Hematopoietic multipotent progenitor cell treated with erythropoietin and hydrocortisone succinate and interleukin-3 and kit ligand, for 15 days (in vitro differentiated cells): ENCODE results near the gene MRPS9.
A peak's percentile ranks its signal among the peaks of the same experiment; 100 is the strongest.

Experiments
- DNase-seq: peaks from one replicate; pipeline ENCODE4 v3.0.0-alpha.2; 2015; ENCODE audit warnings: low spot score

MRPS9 gene

DNA sequence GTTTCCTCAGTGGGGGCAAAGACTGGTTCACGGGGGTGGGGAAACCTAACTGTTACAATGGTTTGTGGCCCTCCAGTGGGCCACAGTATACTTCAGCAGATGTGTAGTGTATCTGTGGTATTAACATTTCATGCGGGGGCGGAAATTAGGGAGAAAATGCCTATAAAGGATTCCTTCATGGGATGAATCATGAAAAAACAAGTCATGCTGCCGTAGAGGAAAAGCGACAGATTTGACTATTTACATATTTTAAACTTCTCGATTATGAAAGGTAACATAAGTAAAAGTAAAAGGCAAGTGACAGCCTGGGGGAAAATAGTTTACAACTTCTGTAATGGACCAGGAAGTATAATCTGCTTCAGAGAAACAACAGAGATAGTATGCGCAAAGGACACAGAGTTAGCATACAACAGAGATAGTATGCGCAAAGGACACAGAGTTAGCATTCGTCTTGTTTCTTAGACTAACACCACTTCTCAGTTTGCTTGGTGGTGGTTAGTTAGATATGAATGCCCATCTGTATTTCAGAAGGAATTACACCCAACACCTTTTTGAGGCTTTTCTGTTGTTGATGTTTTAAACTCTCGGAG is 41.1 kb downstream of the MRPS9 start:
- no peak for DNase-seq

DNA sequence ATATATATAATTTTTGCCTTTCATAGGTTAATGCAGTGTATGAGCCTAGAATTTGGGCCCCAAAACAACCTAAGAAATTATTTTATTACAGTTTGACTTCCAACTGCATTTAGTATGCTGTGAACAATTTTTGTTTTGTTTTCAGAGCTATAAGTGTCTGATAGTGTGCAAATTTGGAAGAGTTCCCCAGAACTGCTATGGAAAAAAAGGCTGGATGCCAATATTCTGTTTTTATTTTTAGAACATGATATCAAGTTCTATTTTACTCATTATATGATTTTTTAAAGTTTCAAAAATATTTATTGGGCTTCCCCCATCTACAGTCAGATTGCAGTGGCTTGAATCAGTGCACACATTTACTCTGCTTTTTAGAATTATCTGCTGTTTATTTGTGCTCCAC is 42.6 kb downstream of the MRPS9 start:
- DNase-seq = no peak

DNA sequence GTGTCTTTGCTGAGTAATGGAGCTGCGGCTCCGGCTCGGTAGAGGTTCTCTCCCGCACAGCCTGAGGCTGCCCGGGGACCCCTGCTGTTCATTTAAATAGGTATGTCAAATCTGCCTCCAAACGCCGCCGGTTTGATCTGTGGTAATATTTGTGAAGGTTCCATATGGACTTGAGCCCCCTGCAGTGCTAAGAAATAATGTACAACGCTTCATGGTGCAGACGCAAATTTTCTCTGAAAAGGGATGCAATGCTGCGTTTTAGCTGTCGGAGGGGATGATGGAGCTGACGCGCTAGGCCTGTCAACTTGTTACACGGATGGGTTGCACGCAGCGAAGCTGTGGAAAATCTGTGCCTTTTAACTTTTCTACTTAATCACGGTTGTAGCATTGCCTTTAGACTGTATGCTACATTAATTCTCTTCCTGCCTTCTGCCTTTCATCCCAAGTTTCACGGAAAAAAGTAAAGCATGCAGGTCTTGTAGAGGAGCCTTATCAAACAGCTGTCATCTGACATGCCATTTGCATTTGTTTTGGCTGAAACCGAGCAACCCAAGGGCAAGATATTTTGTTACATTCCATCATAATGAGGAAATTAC is 43.2 kb downstream of the MRPS9 start:
- DNase-seq = no peak

DNA sequence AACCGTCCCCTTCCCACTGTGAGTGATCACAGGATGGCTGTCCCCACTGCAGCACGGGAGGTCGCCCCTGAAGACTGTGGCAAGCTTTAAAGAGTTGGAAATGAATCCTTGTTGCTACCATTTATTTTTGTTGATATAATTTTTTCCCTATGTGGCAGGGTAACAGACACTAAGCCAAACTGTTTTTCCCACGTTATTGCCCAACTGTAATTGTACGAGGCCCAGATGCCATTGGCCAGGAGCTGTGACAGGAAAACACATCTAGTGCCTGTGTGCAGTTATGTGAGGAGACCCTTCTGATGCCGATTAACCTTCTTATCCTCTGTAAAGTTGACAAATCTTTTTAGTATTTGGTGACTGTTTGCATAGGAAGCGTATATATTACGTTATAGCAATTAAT is 44.2 kb downstream of the MRPS9 start:
- DNase-seq = no peak

DNA sequence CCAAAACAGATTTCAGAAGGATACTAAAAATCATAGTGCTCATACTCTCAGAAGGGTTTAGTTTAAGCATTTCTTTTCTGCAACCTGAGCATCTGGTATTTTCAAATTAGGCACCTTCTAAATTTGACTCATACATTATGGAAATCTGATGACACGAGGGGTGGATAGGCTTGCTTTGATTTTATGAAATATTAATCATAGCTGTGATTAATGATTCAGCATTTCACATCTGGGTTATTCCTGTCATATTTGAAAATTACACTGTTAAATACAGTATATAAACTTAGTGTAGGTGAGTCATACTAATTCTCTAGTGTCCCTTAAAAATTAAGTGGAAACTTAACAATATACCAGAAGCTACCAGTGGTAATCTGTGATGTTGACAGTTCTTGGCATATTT is 47.7 kb downstream of the MRPS9 start:
- no peak for DNase-seq

DNA sequence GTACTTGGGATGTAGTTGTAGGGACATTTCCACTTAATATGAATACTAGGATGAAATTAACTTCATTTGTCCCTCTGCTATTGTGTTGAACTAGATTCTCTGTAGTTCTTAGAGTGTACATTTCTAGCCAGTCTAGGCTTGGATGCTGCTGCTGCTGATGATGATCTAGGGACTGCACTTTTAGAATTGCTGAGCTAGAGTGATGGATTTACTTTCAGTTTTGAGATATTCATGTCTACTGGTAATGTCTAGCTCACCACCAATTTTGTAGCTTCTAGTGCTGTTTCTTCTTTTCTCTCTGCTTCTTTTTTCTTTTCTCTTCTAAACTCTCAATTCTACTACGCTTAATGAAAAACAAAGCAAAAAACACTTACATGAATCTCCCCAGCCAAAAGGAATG is 49.4 kb downstream of the MRPS9 start:
- no peak for DNase-seq

DNA sequence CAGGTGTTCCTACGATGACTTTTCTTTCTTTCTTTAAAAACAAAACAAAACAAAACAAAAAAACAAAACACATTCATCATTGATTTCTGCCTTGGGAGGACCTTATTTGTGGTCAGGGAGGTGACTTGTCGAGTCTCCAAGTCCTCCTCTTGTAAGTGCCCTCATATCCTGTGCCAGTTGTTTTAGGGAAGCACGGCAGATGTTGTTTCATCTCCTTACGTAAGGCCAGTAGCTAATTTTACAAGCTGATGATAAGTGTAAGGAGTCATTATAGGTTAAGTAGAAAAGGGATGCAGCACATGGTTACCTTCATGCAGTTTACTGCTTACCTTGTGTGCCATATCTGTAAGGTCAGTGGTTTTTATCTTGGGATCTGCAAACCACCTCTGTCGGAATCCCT is 52.2 kb downstream of the MRPS9 start:
- no peak for DNase-seq

DNA sequence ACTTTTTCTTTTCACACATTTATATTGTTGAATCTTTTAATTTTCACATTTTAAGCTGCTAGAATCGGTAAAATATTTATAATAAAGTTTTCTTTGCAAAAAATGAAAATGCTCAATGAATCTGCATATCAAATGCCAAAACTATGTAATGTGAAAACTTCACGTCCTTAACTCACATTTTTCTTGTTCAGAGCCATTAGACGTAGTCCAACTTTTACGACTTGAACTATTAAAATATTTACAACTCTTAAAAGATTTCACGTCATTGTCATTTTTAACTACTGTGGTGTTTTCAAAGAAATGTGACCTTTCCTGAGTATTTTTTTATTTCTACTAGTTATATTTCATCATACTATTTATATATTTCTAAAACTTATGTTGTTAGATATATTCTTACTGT is 54.9 kb downstream of the MRPS9 start:
- DNase-seq = no peak

DNA sequence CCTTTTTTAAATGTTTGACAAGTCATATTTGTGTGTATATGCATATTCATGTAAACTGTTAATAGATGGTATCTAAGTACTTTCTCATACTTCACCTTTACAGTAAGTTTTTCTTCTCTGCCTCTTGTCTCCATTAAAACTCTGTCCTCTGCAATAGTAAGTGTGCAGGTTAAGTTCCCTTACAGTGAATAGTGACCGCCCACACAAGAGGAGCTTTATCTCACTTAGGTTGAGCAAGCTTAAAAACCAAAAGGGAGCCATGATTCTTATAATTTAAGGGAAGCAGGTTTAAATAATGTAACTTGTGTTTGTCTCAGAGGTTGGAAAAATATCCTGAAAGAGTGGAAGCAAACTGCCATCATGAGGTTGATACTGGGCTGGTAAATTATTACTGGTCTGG is 61.3 kb downstream of the MRPS9 start:
- no peak for DNase-seq

DNA sequence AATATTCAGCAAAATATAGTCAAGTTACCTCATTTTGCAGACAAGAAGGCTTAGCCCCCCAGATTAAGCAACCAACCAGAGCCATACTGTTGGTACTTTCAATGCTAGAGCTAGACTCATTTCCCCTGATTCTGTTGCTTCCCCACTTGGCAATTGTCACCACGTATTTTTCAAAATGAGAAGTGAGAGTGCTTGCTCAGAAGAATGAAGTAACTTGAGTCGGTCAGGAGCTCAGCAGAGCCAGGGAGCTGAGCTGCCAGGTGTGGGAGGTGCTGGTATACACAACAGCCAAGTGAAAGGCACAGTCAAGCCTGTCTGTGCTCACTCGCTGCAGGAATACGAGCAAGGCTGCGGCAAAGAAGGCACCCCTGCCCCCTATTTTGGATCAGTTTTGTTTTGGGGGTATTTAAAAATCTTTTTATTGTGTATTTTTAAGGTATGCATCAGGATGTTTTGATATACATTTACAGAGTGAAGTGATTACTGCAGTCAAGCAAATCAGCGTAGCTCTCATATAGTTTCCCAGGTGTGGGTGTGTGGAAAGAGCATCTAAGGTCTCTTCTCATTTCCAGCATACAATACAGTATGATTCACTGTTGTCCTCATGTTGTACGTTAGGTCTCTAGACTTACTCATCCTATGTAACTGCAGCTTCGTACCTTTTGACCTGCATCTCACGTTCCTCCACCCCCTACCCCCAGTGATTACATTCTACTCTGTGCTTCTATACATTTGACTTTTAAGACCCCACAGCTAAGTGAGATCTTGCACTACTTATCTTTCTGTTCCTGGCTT is 62.4 kb downstream of the MRPS9 start:
- DNase-seq = no peak

DNA sequence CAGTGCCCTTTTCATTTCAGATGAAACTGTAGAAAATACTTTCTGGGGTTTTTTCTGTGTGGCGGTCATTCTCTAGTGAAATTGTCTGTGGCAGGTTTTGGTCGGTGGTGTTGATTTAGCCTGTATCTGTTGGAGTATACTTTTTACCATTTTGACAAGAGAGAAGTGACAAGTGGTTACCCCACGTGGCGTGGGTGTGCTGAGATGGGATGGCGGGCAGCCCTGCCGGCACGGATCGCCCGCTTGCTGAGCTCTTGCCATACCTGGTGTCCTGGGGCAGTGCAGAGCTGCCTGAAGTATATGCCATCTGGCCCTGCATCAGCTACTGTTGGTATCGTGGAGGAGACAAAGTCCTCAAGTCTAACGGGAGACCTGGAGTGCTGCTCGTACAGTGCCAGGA is 64.1 kb downstream of the MRPS9 start:
- DNase-seq = no peak

DNA sequence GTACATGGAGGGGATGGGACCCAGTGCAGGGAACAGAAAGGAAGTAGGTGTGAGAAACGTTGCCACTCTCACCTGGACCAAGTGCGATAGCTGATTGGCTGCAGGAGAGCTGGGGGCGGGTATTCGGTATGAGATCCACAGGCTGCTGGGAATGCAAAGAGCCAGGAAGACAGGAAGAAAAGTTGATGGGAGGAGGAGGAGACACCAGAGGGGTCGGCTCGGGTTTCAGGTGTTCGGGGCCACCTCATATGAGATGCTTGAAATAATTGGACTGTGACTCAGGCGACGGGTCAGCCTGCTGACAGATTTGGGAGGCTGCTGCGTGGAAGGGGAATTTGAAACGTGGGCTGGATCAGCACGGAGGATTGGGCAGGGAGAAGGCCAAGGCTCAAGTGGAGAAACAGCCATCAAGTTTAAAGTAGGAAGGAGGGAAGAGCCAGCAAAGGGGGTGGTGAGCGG is 65.1 kb downstream of the MRPS9 start:
- DNase-seq = no peak

DNA sequence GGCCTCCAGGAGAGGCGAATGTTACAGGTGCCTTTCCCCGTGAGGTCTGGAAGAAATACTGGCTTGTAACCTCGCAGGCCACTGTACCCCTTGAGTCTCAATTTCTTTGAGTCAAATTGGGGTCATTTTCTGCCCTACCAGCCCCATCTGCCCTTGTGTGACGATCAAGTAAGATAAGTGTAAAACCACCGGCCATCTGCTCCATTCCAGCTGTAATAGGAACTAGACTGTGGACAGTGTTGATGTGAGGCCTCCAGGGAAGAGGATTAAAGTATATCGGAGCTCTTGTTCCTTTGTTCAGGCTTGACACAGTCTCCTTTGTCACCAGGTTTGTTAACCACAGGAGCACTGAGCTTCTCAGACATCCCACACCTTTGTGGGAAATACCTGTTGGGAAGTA is 65.6 kb downstream of the MRPS9 start:
- DNase-seq = no peak

DNA sequence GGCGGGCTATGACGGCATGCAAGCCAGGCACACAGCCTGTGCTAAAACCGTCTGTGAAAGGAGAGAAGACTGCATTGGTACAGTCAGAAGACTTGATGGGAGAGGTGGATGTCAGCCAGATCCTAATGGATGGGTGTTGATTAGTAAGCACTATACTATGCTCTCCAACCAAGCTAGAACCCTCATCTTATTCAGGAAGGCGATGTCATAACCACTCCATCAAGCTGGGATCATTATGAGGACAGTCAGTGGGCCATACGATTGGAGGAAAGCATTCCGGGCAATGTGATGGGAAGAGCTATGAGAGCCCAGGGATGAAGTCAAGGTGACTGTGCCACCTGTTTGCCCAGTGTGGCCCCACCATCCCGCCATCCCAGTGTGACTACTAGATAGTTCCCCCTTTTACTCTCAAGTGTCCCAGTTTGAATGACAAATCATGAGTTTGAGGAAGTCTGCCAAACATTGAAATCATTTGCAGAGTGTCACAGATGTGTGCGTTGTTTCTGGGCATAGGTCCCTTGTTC is 66.4 kb downstream of the MRPS9 start:
- DNase-seq = no peak

DNA sequence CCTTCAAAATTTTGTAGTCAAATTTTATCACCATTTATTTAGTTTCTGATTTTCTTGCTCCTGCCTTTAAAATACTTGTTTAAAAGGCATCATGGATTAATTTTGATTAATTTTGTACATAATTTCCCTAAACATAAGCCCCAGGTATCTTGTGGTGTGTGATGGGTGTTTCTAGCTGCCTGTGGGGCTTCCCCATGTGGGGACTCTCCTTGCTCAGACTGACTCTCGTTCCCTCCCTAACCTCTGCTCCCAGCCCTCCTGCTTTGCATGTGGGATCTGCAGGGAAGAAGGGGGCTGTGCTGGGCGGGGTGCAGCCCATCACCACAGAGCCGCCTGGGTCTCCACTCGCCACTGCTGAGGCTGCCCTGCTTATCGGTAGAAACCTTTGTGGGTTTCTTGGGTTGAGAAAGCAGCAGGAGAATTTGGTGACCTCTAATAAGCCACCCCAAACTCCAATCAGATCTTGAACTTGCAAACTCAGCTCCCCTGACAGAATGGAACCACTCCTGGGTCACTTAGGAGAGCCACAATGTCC is 72.5 kb downstream of the MRPS9 start:
- DNase-seq = no peak

DNA sequence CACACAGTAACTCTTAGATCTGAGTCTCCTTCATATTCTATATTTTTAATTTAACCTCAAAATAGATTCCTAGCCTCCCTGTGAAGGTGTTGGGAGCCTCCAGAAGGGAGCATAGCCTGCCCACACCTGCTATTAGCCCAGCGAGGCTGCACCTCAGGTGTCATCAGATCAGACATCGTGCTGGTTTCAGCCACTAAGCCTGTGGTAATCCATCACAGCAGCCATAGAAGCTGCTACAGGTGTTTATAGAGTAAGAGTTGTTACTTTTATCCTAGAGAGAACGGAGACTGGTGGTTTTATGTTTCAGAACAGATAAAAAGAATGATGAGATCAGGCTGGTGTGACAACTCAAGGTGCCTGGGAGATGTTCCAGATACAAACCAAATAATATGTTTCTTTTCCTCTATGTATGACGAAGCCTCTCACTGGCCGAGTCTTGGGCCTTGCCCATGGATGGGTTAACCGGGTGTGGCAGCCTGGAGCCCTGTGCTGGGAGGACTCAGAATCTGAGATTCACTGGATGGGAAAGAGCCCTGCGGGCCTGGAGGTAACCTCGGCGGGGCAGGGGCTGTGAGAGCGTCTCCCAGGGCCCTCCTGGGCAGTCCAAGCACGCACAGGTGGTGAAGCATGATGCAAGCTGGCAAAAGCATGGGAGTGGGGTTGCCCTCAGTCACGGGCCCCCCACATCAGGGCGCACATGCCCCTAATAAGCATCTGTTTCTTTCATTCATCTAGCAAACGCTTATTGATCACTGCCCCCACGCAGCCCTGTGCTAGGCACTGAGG is 73.7 kb downstream of the MRPS9 start:
- no peak for DNase-seq

DNA sequence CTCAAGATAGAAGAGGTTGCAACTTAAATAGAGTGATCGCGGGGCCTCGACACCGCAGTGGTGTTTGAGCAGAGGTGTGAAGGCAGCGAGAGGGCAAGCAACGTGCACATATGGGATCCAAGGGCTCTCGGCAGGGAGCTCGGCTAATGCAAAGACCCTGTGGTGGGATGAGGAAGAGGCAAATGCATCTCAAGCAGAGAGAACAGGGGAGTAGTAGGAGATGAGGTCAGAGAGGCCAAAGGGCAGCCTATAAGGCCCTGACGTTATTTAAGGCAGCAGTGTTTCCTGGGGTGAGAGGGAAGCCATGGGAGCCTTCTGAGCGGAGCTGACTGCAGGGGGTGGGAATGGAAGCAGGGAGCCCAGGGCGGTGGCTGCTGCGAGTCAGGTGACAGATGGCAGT is 74.5 kb downstream of the MRPS9 start:
- DNase-seq = no peak

DNA sequence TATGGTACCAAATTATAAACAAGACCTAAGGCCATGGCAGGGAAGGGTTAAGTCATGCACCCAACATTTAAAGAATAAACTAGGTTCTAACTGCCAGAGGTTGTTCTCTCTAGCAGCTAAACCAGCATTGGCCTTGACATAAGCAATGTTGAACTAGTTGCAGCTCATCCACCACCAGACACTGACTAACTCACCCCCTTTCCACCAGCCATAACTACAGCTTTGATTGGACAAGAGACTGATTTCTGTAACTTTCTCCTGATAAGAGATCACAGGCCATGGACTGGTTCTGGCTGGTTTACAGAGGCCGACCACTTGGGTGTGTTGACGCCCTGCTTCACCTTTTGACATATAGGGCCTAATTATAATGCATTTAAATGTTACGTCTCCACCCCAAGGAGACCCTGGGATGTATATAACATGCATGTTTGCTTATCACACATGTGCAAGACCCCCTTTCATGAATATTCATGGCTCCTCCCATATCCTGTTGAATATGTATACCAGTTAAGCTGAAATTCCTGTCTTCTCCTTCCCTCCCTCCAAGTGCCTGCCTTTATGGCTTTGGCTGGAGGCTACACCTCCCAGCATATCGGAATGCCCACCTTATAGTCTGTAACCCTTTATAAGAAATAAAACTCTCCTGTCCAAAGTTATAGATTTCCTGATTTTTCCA is 75.9 kb downstream of the MRPS9 start:
- DNase-seq = no peak

DNA sequence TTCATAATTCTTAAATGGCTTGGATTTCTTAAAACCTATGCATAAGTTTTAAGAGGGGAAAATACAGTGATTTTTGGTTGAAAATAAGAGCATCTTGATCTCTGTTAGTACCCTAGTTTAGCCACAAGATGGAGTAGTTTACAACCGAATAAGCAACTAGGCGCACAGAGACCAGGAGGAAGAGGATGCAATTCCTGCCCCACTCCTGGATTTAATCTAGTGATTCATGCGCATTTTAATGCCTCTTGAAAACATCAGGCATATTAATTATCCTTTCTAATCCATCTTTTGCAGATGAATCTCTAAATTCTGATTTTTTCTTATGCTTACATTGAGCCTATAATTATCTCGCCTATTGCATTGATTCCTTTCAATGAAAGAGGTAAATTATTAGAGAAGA is 76.7 kb downstream of the MRPS9 start:
- peak; percentile 52 for DNase-seq

DNA sequence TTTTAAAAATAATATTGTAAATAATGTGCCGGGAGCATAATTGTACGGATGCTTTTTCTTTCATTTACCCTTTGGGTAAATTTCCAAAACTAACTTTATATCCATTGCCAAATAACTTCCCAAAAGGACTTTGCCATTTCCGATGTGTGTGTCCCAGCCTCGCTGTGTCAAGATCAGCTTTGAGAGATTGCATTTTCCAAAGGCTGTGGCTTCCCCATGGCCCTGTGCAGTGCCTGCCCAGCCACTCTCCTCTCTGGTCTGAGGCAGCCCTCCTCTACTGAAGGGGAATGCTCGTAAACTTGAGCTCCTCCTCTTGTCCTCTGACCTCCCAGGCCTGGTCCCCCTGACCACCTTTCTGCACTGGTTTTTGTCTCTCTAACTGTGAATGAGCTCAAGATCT is 78.5 kb downstream of the MRPS9 start:
- DNase-seq = no peak

DNA sequence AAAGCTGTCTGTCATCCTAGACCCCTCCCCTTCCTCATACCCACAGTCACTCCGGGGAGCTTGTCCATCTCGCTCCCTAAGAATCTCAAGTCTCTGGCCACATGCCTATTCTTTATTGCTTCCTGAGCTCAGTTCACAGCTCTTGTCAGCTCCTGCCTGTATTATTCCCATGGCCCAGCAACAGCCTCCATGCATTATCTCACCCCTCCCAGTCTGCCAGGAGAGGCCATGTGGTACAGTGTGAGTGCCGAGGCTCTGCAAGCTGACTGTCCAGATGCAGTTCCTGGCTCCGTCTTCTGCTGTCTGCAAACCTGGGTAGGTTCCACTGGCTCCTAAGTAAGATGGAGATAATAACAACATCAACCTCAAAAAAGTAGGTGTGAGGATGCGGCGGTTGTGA is 79.7 kb downstream of the MRPS9 start:
- no peak for DNase-seq

DNA sequence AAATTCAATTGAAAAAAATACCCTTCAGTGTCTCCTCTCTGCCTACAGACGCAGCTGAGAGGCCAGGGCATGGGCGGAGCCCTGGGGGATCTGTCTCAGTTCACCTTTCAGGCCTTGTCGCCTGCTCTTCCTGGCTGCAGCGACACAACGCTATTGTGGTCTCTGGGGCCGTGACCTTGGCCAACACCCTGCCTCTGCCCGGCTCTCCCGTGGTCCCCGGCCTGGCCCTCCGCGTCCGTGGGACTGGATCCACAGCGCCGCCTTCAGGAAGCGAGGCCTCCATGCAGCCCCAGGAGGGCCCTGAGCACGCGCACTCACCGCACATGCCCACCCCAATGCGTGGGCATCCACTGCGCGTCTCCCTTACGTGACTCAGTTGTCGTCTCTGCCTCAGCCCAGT is 81.1 kb downstream of the MRPS9 start:
- peak; percentile 15 for DNase-seq
